Naive thymus-derived CD4-positive, alpha-beta T cell (primary cell): ENCODE results near the gene NDFIP2. TPM values are rescaled to one million over a fixed set of nuclear protein-coding genes. Genes with fewer than 3 reads are reported as not detected.

Experiments
- ATAC-seq: fragments of 150-1000 bp; cut with Tn5 transposase; 2 replicates; pipeline ENCODE4 v1.10.0; 2021; ENCODE audit warnings: mild to moderate bottlenecking, moderate library complexity
- CTCF ChIA-PET: fragments of 350-600 bp; sonication (Branson Sonifier 250); formaldehyde crosslinking; loops from one replicate; lab custom pipeline; 2021; ENCODE audit warnings: antibody characterized with exemption; lab: Charles Lee
- POLR2A ChIA-PET: fragments of 350-600 bp; sonication (Branson Sonifier 250); formaldehyde crosslinking; loops from one replicate; lab custom pipeline; 2021; ENCODE audit warnings: antibody characterized with exemption, inconsistent platforms; lab: Charles Lee
- DNase-seq, 9 donors: peaks; one replicate each; pipeline versions ENCODE4 v3.0.0 to v3.0.0-alpha.2; 2020 to 2022; ENCODE audit warnings: mixed read lengths in 1 of 9
- H3K27ac ChIP-seq: one replicate; pipeline ENCODE4 v1.7.0; 2013; ENCODE audit warnings: mild to moderate bottlenecking, low read depth, low read length, moderate library complexity
- H3K27me3 ChIP-seq, 2 donors: one replicate each; pipeline ENCODE4 v1.7.0; 2013; ENCODE audit warnings: low read length in 2 of 2, mild to moderate bottlenecking in 2 of 2, moderate library complexity in 2 of 2; ENCODE audit not compliant: control insufficient read depth in 2 of 2, insufficient read depth in 2 of 2
- H3K36me3 ChIP-seq, 3 experiments: 1 replicate in 2 of 3; 2 replicates in 1 of 3; pipeline ENCODE4 v1.7.0; 2013; ENCODE audit warnings: low read length in 3 of 3, mild to moderate bottlenecking in 3 of 3, moderate library complexity in 1 of 3; ENCODE audit not compliant: insufficient read depth in 3 of 3, control insufficient read depth in 2 of 3
- H3K4me1 ChIP-seq, 2 donors: one replicate each; pipeline ENCODE4 v1.7.0; 2013; ENCODE audit warnings: low read length in 2 of 2, mild to moderate bottlenecking in 2 of 2, moderate library complexity in 1 of 2; ENCODE audit not compliant: control insufficient read depth in 2 of 2, insufficient read depth in 2 of 2
- H3K4me3 ChIP-seq: 2 replicates; pipeline ENCODE4 v1.7.0; 2013; ENCODE audit warnings: mild to moderate bottlenecking, low read length
- H3K9me3 ChIP-seq, 3 experiments: 1 replicate in 2 of 3; 2 replicates in 1 of 3; pipeline ENCODE4 v1.7.0; 2013; ENCODE audit warnings: low read length in 3 of 3; ENCODE audit not compliant: control insufficient read depth in 2 of 3
- H3K27ac Mint-ChIP-seq, 9 donors: one replicate each; pipeline ENCODE4 v1.8.0; 2020 to 2022; ENCODE audit warnings: mixed read lengths in 9 of 9, mild to moderate bottlenecking in 8 of 9, moderate library complexity in 5 of 9, inconsistent platforms in 2 of 9
- H3K27me3 Mint-ChIP-seq, 5 donors: one replicate each; pipeline ENCODE4 v1.8.0; 2021 to 2022; ENCODE audit warnings: mixed read lengths in 5 of 5, mild to moderate bottlenecking in 1 of 5
- H3K36me3 Mint-ChIP-seq, 5 donors: one replicate each; pipeline ENCODE4 v1.8.0; 2020 to 2022; ENCODE audit warnings: mixed read lengths in 5 of 5, mild to moderate bottlenecking in 3 of 5, inconsistent platforms in 1 of 5
- H3K4me1 Mint-ChIP-seq, 7 donors: one replicate each; pipeline ENCODE4 v1.8.0; 2020 to 2022; ENCODE audit warnings: mixed read lengths in 7 of 7, mild to moderate bottlenecking in 3 of 7, inconsistent platforms in 1 of 7
- H3K4me3 Mint-ChIP-seq, 10 donors: one replicate each; pipeline ENCODE4 v1.8.0; 2020 to 2022; ENCODE audit warnings: mild to moderate bottlenecking in 10 of 10, mixed read lengths in 10 of 10, moderate library complexity in 6 of 10, inconsistent platforms in 2 of 10
- H3K9me3 Mint-ChIP-seq, 11 donors: one replicate each; pipeline ENCODE4 v1.8.0; 2020 to 2022; ENCODE audit warnings: mixed read lengths in 11 of 11, mild to moderate bottlenecking in 4 of 11, inconsistent platforms in 1 of 11, moderate library complexity in 1 of 11
- intact Hi-C, 2 donors: fragments of 100-400 bp; cut with micrococcal nuclease; formaldehyde crosslinking; loops; one replicate each; pipeline ENCODE4 v1.15.1; 2023
- polyA plus RNA-seq, 2 donors: library from polyadenylated mRNA; unstranded; fragments of 300-500 nt; fragmentation: Illumina TruSeq; gene quantifications; one replicate each; pipeline ENCODE4 v1.2.3, GENCODE V29; 2021
- total RNA-seq, 6 experiments: library from RNA in 5 of 6; stranded (reverse) in 5 of 6; gene quantifications; 1 replicate in 5 of 6; 2 replicates in 1 of 6; pipeline ENCODE4 v1.2.3 and lab custom pipeline; 2021 to 2026

The NDFIP2 gene
- total and polyA plus RNA-seq, 7 experiments from 2014 or later, result 2.6 to 123 (median 5.3) TPM

GRCh38 chr13:79448413-79448812 lies 32.5 kb upstream of the NDFIP2 start:
- ChIA-PET POLR2A (no interaction called here), CTCF (no interaction called here)
- Mint-ChIP-seq H3K36me3 (peaks cover 0 to 7% (median 0%) of the 10 kb centered on the region in 5 donors), H3K4me1 (peaks cover 30 to 69% (median 56%) of the 10 kb centered on the region in 7 donors), H3K27me3 (no peaks in the 10 kb centered on the region), H3K4me3 (peak overlapping the region in 1 of 10 donors; percentile 54), H3K9me3 (peaks cover 0 to 4% (median 0%) of the 10 kb centered on the region in 11 donors), H3K27ac (peak overlapping the region in 1 of 9 donors; percentile 3)
- no peaks in the 10 kb centered on the region for H3K27me3 ChIP-seq
- H3K36me3 ChIP-seq, result no peaks in the 10 kb centered on the region
- intact Hi-C loops, result no loop called here
- H3K9me3 ChIP-seq, result no peaks in the 10 kb centered on the region
- no peak overlapping the region for H3K27ac ChIP-seq
- ATAC-seq (no peak), DNase-seq (no peak)
- H3K4me3 ChIP-seq, result peak overlapping the region; percentile 6
- H3K4me1 ChIP-seq, result peaks cover 19 to 28% of the 10 kb centered on the region in 2 donors

DNA sequence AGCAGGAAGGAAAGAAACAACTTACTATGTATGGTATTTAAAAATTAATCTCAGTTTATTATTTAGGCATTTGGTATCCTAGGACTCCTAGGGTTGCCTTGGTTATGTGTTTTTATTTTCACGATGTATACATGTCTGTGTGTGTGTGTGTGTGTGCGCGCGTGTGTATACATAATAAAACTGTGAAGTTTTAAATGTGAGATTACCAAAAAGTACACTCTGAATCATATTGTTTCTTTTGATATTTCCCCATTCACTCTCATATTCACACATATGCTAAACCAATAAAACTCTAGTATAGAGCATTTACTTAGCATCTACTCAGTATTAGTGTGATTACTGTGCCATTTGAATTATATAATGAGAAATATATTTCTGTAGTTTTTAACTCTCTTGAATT lies 30.8 kb upstream of the NDFIP2 start:
- Mint-ChIP-seq H3K36me3 (peaks cover 0 to 10% (median 0%) of the 10 kb centered on the region in 5 donors), H3K4me3 (no peak overlapping the region), H3K27ac (no peak overlapping the region), H3K4me1 (peaks cover 30 to 74% (median 56%) of the 10 kb centered on the region in 7 donors), H3K27me3 (no peaks in the 10 kb centered on the region), H3K9me3 (peaks cover 0 to 4% (median 0%) of the 10 kb centered on the region in 11 donors)
- Histone ChIP-seq H3K27ac (no peak overlapping the region), H3K4me3 (no peak overlapping the region), H3K4me1 (peaks cover 19 to 28% of the 10 kb centered on the region in 2 donors), H3K27me3 (no peaks in the 10 kb centered on the region), H3K36me3 (no peaks in the 10 kb centered on the region), H3K9me3 (no peaks in the 10 kb centered on the region)
- ATAC-seq, result no peak
- POLR2A ChIA-PET, result interaction anchor here (1.0 kb wide), 1 partner anchor 9 kb away, joined by 6 read pairs; no protein-coding TSS in a partner anchor
- CTCF ChIA-PET, result no interaction called here
- intact Hi-C loops, result loop anchor here (2.0 kb wide), 2 partner anchors 25 to 43 kb away; no protein-coding TSS in a partner anchor
- peak in 1 of 9 donors; percentile 37 for DNase-seq

DNA sequence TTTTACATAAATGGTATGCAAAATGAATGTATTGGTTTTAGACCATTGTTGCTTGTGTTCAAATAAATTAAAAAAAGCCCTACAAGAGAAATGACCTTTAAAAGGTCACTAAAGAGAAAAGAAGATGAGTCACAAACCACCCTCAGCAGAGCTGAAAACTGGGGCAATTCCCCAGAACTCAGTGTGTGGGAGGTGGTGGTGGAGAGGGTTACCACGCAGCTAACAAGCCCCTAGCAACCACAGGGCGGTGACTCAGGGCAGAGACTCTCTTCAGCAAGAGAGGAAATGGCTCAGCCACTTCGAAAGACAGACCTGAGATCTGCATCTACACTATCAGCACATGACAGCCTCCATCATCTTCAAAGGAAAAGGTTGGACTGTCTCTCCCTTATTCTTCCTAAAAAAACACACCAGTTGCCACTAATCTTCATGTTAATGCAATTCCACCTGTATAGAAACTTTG lies 29.4 kb upstream of the NDFIP2 start:
- intact Hi-C loops, result loop anchor here (1.0 to 2.0 kb wide), 7 partner anchors 27 to 71 kb away; partner anchors contain the start of genes NDFIP2 (in 2 of the 2) and RBM26 (in 1 of the 2)
- POLR2A ChIA-PET, result interaction anchor here (0.8 kb wide), 1 partner anchor 30 kb away, joined by 4 read pairs; the partner anchor contains the start of gene NDFIP2
- Histone ChIP-seq H3K27ac (no peak overlapping the region), H3K9me3 (no peaks in the 10 kb centered on the region), H3K4me3 (no peak overlapping the region), H3K4me1 (peaks cover 19 to 28% of the 10 kb centered on the region in 2 donors), H3K27me3 (no peaks in the 10 kb centered on the region), H3K36me3 (no peaks in the 10 kb centered on the region)
- peak; percentile 17 to 90 (median 51) for DNase-seq
- Mint-ChIP-seq H3K27me3 (no peaks in the 10 kb centered on the region), H3K36me3 (peaks cover 0 to 14% (median 0%) of the 10 kb centered on the region in 5 donors), H3K9me3 (peaks cover 0 to 6% (median 0%) of the 10 kb centered on the region in 11 donors), H3K4me1 (peaks cover 24 to 64% (median 46%) of the 10 kb centered on the region in 7 donors), H3K27ac (peak overlapping the region; percentile 1 to 92 (median 43)), H3K4me3 (peak overlapping the region in 8 of 10 donors; percentile 10 to 84 (median 32))
- ATAC-seq, result peak; percentile 99
- CTCF ChIA-PET, result interaction anchor here (1.3 kb wide), 1 partner anchor 30 kb away, joined by 3 read pairs; no protein-coding TSS in a partner anchor

DNA sequence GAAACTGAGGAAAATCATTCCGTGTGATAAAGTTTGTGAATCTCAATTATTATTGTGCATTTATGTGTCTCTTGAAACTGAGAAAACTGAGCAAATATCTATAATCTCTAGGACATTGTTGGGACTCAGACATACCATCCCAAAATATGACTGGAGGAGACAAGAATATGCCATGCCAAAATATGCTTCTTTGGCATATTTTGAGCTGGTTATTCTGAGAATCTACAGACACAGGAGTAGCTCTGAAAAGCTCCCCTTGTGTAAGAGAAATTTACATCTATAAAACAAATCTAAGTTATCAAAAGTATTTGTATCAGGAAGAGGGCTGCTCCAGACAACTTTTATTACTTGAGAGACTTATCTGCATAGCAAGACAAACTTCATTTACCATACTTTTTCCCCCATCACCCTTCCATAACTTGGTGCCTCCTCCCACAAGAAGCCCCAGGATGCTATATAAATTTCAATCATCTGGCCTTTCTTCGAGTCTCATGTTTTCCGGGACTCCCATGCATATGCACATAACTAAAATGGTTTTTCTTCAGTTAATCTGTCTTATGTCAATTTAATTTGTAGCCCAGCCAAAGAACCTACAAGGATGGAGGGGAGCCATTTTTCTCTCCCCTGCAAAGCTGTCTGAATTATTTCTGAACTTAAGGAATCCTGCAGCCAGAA lies 28.6 kb upstream of the NDFIP2 start:
- Histone ChIP-seq H3K4me1 (peaks cover 19 to 28% of the 10 kb centered on the region in 2 donors), H3K4me3 (no peak overlapping the region), H3K27ac (no peak overlapping the region), H3K36me3 (no peaks in the 10 kb centered on the region), H3K27me3 (no peaks in the 10 kb centered on the region), H3K9me3 (no peaks in the 10 kb centered on the region)
- intact Hi-C loops, result no loop called here
- no peaks in the 10 kb centered on the region for H3K27me3 Mint-ChIP-seq
- peak overlapping the region in 3 of 9 donors; percentile 43 to 92 (median 54) for H3K27ac Mint-ChIP-seq
- ChIA-PET CTCF (interaction anchor here (1.3 kb wide), 1 partner anchor 29 kb away, joined by 3 read pairs; no protein-coding TSS in a partner anchor), POLR2A (no interaction called here)
- peaks cover 0 to 9% (median 0%) of the 10 kb centered on the region in 11 donors for H3K9me3 Mint-ChIP-seq
- H3K4me3 Mint-ChIP-seq, result peak overlapping the region in 1 of 10 donors; percentile 84
- no peak for ATAC-seq
- peaks cover 0 to 18% (median 0%) of the 10 kb centered on the region in 5 donors for H3K36me3 Mint-ChIP-seq
- H3K4me1 Mint-ChIP-seq, result peaks cover 21 to 67% (median 38%) of the 10 kb centered on the region in 7 donors
- DNase-seq, result no peak

GRCh38 chr13:79455331-79455730 lies 25.6 kb upstream of the NDFIP2 start:
- Mint-ChIP-seq H3K4me1 (peaks cover 6 to 57% (median 20%) of the 10 kb centered on the region in 7 donors), H3K36me3 (peaks cover 0 to 14% (median 0%) of the 10 kb centered on the region in 5 donors), H3K27me3 (no peaks in the 10 kb centered on the region), H3K27ac (no peak overlapping the region), H3K9me3 (peaks cover 0 to 5% (median 0%) of the 10 kb centered on the region in 11 donors), H3K4me3 (no peak overlapping the region)
- intact Hi-C loops, result no loop called here
- no peak overlapping the region for H3K4me3 ChIP-seq
- H3K27me3 ChIP-seq, result no peaks in the 10 kb centered on the region
- ATAC-seq, result no peak
- H3K4me1 ChIP-seq, result peaks cover 11 to 15% of the 10 kb centered on the region in 2 donors
- no peaks in the 10 kb centered on the region for H3K9me3 ChIP-seq
- DNase-seq, result no peak
- H3K27ac ChIP-seq, result no peak overlapping the region
- ChIA-PET POLR2A (interaction anchor here (1.0 kb wide), 1 partner anchor 50 kb away, joined by 3 read pairs; the partner anchor contains the start of gene RBM26), CTCF (no interaction called here)
- H3K36me3 ChIP-seq, result no peaks in the 10 kb centered on the region

DNA sequence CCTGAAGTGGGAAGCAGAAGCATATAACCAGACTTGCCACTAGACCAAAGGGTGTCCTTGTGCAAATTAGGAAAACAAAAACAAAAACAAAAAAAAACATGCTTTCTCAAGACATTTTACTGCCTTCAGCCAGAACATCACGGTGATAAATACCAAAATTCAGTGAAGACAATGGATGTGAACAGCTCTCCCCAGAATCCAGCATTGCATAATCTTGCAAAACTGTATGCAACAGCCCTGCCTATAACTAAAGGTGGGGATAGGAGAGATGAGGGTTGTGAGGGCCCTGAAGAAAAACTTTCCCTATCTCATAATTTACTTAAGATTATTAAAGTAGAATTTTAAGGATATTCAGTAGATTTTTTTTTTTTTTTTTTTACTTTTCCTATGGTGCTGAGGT lies 24.9 kb upstream of the NDFIP2 start:
- no peak overlapping the region for H3K27ac Mint-ChIP-seq
- POLR2A ChIA-PET, result interaction anchor here (0.6 kb wide), 1 partner anchor 64 kb away, joined by 3 read pairs; no protein-coding TSS in a partner anchor

More for the DNA sequence above, 24.9 kb upstream of the NDFIP2 start:
- Mint-ChIP-seq H3K36me3 (peaks cover 0 to 14% (median 0%) of the 10 kb centered on the region in 5 donors), H3K27me3 (no peaks in the 10 kb centered on the region), H3K4me1 (peaks cover 6 to 54% (median 16%) of the 10 kb centered on the region in 7 donors), H3K4me3 (no peak overlapping the region), H3K9me3 (peaks cover 0 to 5% (median 0%) of the 10 kb centered on the region in 11 donors)
- CTCF ChIA-PET, result no interaction called here
- ATAC-seq (no peak), DNase-seq (no peak)
- H3K4me3 ChIP-seq, result no peak overlapping the region
- H3K36me3 ChIP-seq, result no peaks in the 10 kb centered on the region
- intact Hi-C loops, result no loop called here
- no peaks in the 10 kb centered on the region for H3K27me3 ChIP-seq
- H3K4me1 ChIP-seq, result peaks cover 11% of the 10 kb centered on the region in 2 donors
- no peaks in the 10 kb centered on the region for H3K9me3 ChIP-seq
- no peak overlapping the region for H3K27ac ChIP-seq
